HG03025 (cell line): ENCODE results near the gene RPS27L.
A peak's percentile ranks its signal among the peaks of the same experiment; 100 is the strongest.
"Not testable (repeated sequence)": the region's sequence is repeated elsewhere in the genome, so short reads cannot be mapped to it uniquely, and the experiment has no call there.

Experiments used
- ATAC-seq: cut with Tn5 transposase; IDR thresholded peaks from one replicate; pipeline ENCODE4 v1.9.1; 2021; ENCODE audit warnings: mild to moderate bottlenecking, moderate library complexity; ENCODE audit not compliant: unreplicated experiment, low FRiP score

RPS27L gene

GRCh38 chr15:63145426-63145825, 11.9 kb downstream of the RPS27L start:
- ATAC-seq = no peak

GRCh38 chr15:63140936-63141335, 16.3 kb downstream of the RPS27L start:
- ATAC-seq = no peak

- ATAC-seq = no peak
Observed at GRCh38 chr15:63136742-63137141, 20.5 kb downstream of the RPS27L start.

- no peak for ATAC-seq
Observed at GRCh38 chr15:63135804-63136203, 21.5 kb downstream of the RPS27L start.

- ATAC-seq = no peak
Observed at GRCh38 chr15:63135281-63135680, 22.0 kb downstream of the RPS27L start.

GRCh38 chr15:63134245-63134985, 22.9 kb downstream of the RPS27L start:
- no peak for ATAC-seq

DNA sequence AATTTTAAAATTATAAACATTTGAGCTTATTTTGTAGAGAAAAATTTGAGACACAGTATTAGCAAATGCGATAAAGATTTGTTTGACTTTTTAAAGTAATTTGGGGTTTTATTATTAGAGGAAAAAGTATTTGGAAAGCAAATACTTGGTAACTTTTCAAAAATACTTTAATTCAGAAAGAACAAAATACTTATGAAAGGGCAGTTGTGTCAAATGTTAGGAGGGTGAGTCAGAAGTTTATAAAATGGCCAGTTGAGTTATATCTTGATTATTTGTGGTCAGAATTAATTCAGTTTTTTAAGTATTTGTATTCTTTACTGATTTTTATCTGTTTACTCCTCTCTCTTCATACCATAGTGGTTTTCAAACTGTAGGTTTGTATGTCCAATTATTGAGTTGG, 23.5 kb downstream of the RPS27L start:
- no peak for ATAC-seq

DNA sequence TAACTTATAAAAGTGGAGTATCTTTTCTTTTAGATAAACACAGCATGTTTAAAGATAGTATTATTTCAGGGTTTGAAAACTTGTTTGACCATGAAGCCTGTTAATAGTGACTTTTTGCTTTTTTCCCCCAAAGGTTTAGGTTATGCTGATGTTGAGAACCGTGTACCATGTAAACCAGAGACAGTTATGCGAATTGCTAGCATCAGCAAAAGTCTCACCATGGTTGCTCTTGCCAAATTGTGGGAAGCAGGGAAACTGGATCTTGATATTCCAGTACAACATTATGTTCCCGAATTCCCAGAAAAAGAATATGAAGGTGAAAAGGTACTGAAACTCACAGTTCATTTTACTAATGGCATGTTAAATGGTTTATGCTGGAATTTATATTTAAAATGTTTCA, 30.6 kb downstream of the RPS27L start:
- ATAC-seq = no peak

DNA sequence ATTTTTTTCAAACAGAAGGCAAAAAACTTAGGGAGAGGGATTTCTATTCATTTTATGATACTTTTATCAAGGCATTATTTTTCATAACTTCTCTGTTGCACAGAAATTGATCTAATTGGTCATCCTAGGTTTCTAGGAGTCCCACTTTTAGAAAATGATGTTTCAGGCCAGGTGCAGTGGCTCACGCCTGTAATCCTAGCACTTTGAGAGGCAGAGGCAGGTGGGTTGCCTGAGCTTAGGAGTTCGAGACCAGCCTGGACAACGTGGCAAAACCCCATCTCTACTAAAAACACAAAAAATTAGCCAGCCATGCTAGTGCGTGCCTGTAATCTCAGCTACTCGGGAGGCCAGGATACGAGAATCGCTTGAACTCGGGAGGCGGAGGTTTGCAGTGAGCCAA, 32.8 kb downstream of the RPS27L start:
- ATAC-seq = no peak

DNA sequence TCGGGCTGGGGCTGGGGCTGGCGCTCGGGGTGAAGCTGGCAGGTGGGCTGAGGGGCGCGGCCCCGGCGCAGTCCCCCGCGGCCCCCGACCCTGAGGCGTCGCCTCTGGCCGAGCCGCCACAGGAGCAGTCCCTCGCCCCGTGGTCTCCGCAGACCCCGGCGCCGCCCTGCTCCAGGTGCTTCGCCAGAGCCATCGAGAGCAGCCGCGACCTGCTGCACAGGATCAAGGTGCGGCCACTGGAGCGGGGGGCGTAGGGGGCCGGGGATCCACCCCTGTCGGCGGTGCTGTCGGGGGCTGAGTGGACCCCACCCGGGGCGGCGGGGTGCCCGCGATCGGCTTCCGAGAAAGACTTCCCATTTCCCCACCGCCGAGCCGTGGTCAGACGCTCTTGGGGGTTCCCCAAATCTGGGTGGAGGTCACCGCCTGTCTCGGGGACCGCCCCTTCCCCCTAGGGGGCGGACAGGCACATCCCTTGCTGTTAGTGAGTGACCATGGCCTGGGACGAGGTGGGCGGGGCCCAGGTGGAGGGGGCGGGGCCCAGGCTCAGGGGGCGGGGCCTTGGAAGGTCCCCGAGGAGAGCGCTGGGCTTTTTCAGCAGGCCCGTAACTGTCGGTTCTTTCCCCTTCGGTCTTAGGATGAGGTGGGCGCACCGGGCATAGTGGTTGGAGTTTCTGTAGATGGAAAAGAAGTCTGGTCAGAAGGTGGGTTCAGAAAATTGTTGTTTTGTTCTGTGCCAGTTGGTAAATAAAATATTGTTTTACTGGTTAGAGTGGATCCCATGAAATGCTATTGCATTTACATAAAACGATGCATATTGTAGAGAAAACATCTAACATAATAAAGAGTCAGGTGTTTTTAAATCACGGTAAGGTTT, 35.0 kb downstream of the RPS27L start:
- ATAC-seq = peak; percentile 83

DNA sequence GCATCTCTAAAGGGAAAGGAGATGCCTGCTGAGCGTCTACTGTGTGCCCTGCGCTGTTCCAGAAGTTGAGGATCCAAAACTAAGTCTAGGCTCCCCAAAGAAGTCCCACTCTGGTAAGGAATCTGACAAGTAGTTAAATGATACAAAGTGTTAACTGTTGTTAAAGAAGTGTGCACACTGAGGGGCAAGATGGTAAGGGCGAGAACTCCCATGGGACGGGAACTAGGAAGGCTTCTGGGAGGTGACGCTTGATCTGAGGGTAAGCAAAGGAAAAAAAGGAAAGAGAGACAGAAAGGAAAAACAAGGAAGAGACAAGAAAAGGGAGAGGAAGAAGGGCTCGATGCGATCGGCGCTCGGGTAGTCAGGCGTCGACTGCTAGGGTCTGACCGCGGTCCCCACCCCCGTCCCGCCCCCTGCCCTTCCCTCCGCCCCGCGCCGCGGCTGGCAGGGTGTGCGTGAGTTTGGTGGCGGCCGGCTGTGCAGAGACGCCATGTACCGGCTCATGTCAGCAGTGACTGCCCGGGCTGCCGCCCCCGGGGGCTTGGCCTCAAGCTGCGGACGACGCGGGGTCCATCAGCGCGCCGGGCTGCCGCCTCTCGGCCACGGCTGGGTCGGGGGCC, 35.8 kb downstream of the RPS27L start, which contains the start of gene LACTB:
Gene LACTB, plus strand, starts transcription at position 480 of the 620 bp plus-strand sequence. Its CDS starts 11 bp downstream, at position 491.
- ATAC-seq = peak; percentile 75

GRCh38 chr15:63118854-63119253, 38.4 kb downstream of the RPS27L start:
- ATAC-seq = no peak

DNA sequence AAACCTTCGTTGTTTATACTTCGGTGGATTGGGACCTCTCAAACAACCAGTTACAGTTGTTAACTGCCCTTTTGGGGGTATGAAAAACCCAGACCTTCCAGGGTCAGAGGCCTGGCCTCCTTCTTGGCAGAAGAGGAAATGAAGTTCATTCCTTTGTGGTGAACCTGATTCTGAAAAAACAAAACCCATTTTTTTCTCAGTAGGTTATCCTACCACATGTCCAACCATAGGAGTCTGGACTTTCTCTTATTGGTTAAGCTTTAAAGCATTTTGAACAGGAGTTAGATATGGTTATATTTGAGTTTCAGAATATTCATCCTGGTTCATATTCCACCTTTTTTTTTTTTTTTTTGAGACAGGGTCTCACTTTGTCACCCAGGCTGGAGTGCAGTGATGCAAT, 42.8 kb downstream of the RPS27L start:
- ATAC-seq = no peak

DNA sequence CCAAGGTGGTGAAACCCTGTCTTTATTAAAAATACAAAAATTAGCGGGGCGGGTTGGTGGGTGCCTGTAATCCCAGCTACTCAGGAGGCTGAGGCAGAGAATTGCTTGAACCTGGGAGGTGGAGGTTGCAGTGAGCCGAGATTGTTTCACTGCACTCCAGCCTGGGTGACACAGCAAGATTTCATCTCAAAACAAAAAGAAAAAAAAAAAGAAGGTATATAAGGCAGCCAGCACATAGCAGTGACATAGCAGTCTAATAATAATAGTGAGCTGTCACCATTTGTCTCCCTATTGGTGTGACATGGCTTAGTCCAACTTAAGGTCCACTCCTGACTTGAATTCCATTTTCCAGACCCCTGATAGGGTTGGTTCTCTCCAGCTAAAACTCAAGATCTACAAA, 44.4 kb downstream of the RPS27L start:
- ATAC-seq = no peak

DNA sequence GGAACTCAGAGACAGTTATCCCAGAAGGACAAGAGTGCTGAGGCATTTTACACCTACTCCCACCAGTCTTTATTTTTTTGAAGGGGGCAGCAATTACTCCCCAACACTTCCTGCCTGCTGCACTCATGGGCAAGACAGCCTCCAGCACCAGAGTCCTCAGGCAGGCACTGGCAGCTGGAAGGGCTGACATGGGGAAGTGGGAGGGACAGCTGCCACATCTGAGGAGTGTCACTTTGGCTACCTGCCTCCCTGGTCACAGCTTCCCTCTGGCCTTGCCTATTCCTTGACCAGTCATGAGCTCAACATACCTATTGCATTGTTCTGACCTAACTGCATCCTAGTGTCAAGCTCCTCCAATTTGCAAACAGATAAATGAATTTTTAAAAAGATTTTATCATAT, 45.8 kb downstream of the RPS27L start:
- no peak for ATAC-seq

GRCh38 chr15:63110428-63111026, 46.8 kb downstream of the RPS27L start:
- ATAC-seq = no peak

DNA sequence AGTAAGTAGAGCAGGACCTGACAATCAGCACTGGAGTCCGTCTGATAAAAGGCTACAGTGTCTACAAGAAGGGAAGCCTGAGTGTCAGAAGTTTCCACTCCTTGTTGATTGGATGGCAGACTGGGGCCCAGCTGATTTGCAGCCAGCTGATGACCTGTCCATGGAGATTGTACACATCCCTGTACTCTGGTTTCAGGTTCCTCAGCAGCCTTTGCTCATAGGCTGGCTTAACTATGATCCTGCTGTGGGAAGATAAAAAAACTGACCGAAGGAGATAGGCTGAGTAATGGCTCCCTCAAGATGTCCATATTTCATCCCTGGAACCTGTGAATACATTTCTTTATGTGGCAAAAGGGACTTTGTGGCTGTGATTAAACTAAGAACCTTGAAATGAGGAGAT, 47.4 kb downstream of the RPS27L start:
- ATAC-seq = no peak

DNA sequence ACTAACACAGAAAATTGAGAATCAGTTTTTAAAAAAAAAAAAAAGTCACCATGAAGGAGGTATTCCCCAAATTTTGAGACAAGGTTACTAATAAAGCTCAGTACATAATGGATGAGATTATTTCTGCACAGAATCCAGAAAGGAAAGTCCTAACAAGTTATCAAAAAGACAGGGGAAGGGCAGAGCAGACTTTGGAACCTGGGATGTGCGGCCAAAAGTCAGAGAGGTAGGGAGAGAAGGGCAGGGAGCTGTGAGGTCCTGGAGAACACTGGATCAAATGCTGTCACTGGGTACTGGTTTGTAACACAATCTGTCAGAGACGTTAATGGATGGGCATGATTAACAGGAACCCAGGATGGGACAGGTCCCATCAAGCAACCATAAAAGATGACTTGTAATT, 47.8 kb downstream of the RPS27L start:
- no peak for ATAC-seq

DNA sequence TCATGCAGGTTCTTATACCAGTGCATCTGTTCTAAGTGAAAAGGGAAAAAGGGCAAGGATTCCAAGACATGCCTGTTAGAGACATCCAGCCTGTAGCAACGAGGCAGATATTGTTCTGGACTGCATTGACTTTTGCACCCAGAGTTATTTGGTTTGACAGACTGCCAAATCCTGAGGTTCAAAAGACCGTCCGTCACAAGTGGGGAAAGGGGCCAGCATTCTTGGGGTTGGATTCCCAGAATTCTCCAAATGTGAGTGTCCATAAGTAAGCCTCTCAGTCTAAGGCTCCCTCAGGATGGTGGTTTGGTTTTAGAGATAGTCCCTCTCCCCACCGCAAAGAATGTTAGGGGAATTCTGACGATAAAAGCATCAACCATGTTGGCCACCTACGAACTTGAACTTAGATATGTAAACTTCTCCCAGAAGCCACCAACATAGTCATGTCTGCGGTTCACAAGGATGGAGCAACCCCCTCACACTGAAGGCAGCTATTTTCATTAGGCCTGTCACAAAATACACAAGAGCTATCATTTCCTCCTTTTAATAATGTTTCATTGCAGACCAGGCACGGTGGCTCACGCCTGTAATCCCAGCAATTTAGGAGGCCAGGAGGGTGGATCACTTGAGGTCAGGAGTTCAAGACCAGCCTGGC, 49.3 kb downstream of the RPS27L start:
- no peak for ATAC-seq

DNA sequence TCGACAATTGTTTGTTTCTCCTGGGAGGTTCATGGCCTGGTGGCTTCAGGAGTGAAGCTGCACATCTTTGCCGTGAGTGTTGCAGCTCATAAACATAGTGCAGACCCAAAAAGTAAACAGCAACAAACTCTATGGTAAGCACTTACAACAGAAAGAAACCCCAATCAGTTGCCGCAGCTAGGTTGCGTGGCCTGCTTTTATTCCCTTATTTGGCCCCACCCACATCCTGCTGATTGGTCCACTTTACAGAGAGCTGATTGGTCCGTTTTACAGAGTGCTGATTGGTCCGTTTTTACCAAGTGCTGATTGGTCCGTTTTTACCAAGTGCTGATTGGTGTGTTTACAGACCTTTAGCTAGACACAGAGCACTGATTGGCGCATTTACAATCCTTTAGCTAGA, 51.9 kb downstream of the RPS27L start:
- not testable (repeated sequence) for ATAC-seq
